HFF-Myc (cell line): ENCODE measurements around the gene PARD3.

Experiments used
- DNase-seq: peaks from one replicate; pipeline ENCODE4 v3.0.0-alpha.2; 2011; ENCODE audit warnings: low read depth; ENCODE audit errors: extremely low read depth
- H3K4me3 ChIP-seq: replicated peaks from 2 replicates; pipeline ENCODE4 v1.5.1; 2011; ENCODE audit warnings: low read depth, mild to moderate bottlenecking, control low read depth, low read length
- TF ChIP-seq, protein P1 (sequence below): IDR thresholded peaks from 2 replicates; pipeline ENCODE4 v1.5.1; 2012; ENCODE audit warnings: mild to moderate bottlenecking, low read depth, low read length, control low read depth; ENCODE audit errors: missing control alignments

The PARD3 gene

DNA sequence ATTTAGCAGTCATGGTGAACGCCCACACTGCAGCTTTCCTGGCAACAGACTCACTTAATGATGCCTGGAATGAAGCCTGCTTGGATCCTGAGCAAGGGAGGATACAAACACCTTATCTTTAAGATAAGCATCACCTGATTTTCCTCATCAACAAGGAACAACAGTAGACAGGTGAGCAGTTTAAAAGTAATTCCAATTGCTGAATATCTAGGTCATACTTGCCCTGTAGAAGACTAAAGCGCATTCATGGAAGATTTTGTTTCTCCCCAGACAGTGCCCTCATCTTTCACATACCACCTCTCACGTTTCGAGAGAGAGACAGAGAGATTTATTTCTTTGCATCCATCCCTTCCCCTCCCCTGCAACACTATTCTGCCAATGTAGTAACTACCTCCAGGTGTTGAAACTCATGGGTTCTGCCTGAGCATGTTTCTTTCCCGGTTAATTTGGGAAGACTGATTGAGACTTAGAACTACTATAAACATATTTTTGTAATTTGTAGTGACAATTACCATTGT is 660.7 kb downstream of the PARD3 start:
- no peak for DNase-seq
- no peak overlapping the region for H3K4me3 ChIP-seq
- TF ChIP-seq, protein P1, sequence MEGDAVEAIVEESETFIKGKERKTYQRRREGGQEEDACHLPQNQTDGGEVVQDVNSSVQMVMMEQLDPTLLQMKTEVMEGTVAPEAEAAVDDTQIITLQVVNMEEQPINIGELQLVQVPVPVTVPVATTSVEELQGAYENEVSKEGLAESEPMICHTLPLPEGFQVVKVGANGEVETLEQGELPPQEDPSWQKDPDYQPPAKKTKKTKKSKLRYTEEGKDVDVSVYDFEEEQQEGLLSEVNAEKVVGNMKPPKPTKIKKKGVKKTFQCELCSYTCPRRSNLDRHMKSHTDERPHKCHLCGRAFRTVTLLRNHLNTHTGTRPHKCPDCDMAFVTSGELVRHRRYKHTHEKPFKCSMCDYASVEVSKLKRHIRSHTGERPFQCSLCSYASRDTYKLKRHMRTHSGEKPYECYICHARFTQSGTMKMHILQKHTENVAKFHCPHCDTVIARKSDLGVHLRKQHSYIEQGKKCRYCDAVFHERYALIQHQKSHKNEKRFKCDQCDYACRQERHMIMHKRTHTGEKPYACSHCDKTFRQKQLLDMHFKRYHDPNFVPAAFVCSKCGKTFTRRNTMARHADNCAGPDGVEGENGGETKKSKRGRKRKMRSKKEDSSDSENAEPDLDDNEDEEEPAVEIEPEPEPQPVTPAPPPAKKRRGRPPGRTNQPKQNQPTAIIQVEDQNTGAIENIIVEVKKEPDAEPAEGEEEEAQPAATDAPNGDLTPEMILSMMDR = no peak

DNA sequence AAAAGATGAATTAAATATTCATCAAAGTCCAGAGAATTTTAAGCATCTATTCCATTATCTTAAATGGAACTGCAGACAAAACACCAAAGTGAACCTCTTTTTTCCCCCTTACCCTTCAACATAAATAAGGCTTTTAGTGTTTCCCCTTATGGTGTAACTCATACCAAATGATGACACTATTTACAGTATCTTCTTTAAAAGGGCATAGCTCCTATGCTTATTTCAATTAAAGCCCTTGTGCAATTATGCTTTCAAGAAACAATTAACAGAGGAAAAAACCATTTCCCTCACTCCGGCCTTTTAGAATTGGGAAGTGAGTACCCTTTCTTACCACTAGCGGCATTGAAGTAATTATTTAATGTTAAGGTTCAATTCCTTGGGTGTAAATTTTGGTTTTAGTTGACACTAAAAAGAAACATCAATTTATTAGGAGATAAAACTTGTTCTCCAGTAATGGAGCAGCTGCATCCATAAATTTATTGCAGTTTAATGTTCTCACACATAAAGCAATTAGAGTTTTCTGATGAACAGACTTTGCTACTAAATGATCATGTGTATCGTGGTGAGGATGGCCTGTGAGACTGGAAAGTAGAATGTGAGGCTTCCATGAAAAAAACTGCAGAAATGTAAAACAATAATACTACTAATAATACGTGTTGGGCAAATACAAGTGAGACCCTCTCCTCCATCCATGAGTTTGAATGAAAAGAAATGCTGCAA is 661.3 kb downstream of the PARD3 start:
- no peak for DNase-seq
- TF ChIP-seq, protein P1 = no peak
- H3K4me3 ChIP-seq = no peak overlapping the region

DNA sequence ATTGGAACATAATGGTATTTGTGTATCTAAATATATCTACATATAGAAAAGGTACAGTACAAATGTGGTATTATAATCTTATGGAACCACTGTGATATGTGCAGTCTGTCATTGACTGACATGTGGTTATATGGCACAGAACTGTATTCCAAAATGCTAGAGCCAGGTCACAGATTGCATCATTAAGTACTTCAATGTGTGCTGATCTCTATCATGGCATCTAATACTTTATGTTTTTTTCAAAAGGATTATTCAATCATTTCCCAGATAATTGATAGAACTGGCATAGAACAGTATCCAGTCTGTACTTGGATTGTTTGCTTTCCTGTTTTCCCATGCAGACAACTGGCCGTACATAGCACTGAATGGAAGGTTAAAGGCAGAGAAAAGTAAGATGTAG is 662.7 kb downstream of the PARD3 start:
- DNase-seq = no peak
- H3K4me3 ChIP-seq = no peak overlapping the region
- TF ChIP-seq, protein P1 = no peak

DNA sequence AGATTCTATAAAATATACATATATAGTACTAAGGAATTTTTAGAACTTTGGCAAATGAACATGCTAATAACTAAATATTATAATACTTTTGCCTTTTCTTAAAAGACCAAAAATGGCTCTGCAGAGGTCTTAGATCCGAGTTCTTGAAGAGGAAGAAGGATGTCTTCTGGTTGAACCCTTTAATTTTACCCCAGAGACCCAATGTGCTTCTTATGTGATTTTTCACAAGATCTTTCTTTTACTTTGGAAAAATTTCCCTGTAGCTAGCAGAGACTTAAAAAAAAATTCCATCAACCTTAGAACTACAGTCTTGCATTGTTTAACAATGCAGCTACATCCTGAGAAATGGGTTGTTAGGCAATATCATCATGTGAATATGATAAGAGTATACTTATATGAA is 663.2 kb downstream of the PARD3 start:
- H3K4me3 ChIP-seq = no peak overlapping the region
- TF ChIP-seq, protein P1 = no peak
- DNase-seq = no peak

DNA sequence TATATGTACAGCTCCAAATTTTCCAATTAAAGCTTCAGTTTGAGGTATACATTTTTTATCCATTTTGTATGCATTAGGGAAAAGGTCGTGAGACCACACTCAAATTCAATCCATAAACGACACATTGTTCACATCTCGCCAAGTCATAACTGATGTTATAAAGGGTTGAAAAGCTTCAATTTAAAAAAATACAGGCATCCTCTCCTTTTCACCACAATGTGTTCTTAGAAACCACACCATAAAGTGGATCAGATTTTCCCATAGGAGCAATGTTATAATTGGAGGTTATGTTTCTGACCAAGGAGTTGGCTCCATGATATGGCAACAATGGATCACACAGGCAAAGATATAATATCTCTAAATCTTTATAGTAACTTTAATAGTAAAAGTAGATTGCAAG is 663.6 kb downstream of the PARD3 start:
- H3K4me3 ChIP-seq = no peak overlapping the region
- no peak for DNase-seq
- TF ChIP-seq, protein P1 = no peak

DNA sequence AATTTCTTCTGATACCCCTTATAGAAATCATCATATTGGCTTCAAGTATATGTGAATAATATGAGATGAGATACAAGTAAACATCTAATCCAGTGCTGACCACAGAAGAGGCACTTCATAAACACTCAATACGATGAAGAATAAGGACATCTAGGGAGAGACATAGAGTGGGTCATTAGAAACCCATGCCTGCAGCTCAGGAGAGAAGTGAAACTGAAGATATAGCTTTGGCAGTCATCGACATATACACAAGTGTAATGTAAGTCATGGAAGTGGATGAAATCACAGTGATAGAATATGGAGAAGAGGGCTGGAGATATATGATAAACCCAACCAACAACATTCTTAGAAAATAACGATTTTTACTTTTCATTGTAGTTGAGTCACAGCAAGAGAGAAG is 665.0 kb downstream of the PARD3 start:
- DNase-seq = no peak
- TF ChIP-seq, protein P1 = no peak
- no peak overlapping the region for H3K4me3 ChIP-seq

DNA sequence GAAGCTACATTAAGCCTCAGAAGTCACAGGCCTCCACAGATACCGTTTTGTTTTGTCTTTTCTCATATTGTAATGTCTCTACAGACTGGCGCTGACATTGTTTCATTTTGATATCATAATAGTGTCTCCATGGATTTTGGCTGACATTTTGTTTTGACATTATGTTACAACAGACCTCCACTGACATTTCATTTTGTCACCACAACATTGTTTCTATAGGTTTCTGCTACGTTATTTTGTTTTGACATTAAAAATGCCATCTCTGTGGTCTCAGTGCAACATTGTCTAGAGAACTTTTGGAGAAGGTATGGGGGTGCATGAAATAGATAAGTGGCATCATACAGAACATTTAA is 666.8 kb downstream of the PARD3 start:
- no peak for DNase-seq
- TF ChIP-seq, protein P1 = no peak
- H3K4me3 ChIP-seq = no peak overlapping the region
